GM10847 (cell line): ENCODE measurements around the gene CTNNA2.

Experiments
- POLR2A ChIP-seq: IDR thresholded peaks from 2 replicates; pipeline ENCODE4 v1.6.1; 2011; ENCODE audit not compliant: insufficient read length; ENCODE audit errors: extremely low read depth

CTNNA2 gene

DNA sequence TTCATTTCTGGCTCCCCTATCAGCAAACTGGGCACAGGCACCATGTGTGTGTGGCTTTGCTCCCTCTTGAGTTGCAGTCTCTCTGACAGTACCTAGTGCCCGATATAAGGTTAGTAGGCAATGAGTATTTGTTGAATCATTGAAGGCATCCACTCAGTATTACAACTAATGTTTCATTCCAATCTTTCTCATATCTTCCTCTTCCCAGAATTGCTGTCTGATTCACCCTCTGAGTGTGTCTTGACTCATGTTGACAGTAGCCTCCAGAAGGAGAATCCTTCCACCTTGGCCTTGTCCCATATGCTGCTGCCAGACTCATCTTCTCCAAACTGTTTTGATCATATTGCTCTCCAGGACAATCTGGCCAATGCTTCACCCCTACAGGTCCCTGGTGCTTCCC lies 589.2 kb downstream of the CTNNA2 start:
- no peak for TF ChIP-seq POLR2A

GRCh38 chr2:80105015-80105640 lies 592.3 kb downstream of the CTNNA2 start:
- no peak for TF ChIP-seq POLR2A

GRCh38 chr2:80111185-80111584 lies 598.3 kb downstream of the CTNNA2 start:
- no peak for TF ChIP-seq POLR2A

DNA sequence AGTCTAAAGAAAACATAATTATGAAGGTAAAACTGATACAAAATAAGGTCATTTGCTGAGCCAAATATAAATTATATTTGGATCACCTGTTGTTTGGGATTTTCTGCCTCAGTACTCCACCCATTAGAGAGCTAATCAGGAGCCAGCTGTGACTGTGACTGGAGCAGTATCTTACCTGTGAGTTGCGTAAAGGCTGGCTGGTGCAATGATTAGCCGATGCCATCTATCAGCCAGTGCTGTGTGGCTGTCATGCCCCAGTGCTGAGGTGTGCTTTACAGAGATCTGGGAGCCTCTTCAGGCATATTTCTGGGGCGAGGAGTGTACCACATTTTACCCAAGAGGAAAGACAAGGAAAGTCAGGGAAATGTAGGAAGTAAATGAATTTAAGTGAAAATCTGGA lies 599.9 kb downstream of the CTNNA2 start:
- TF ChIP-seq POLR2A: no peak

GRCh38 chr2:80113399-80113798 lies 600.5 kb downstream of the CTNNA2 start:
- TF ChIP-seq POLR2A: no peak

DNA sequence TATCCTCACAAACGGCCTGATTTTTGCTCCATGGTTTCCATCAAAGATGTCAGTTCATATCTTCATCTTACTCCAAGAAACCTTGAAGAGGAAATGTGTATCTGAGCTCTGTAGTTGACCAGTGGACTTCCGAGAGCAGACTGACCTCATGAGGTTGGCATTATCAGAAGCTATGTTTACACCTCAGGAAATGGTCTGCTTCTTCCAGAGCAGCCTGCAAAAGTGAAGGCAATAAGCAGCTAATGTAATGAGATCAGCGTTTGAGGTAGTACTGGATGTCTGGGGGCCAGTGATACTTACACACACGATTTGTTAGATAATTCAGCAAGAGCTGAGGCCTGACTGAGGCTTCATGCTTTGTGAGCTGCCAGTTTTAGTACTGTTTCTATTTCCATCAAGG lies 602.0 kb downstream of the CTNNA2 start:
- no peak for TF ChIP-seq POLR2A

- TF ChIP-seq POLR2A: no peak
Measured at GRCh38 chr2:80117401-80117800, 604.5 kb downstream of the CTNNA2 start.

GRCh38 chr2:80120866-80121265 lies 608.0 kb downstream of the CTNNA2 start:
- TF ChIP-seq POLR2A: no peak

GRCh38 chr2:80122675-80123074 lies 609.8 kb downstream of the CTNNA2 start:
- no peak for TF ChIP-seq POLR2A

DNA sequence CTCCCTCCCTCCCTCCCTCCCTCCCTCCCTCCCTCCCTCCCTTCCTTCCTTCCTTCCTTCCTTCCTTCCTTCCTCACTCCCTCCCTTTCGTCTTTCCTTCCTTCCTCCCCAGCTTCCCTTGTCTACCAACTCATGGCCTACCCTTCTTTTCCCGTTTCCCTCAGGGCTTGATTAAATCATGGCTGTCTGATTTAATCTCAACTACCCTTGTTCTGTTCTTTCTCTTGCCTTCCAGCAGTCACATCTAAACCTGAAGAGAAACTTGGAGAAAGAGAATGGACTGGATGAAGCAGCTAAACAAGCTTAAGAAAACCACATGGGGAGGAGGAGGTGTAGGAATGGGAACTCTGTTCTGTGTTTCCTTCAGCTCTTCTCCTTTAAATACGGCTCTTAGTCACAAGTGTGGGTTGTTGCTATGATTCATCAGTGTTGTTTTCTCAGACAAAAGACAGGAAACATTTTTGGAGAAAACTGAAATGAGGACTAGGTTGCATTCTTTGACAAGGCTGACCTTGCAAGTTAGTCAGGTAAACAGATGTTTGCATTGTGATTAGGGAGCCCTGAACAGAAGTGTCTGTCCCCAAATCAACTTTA lies 613.8 kb downstream of the CTNNA2 start:
- TF ChIP-seq POLR2A: no peak

GRCh38 chr2:80128080-80128479 lies 615.2 kb downstream of the CTNNA2 start:
- TF ChIP-seq POLR2A: no peak

DNA sequence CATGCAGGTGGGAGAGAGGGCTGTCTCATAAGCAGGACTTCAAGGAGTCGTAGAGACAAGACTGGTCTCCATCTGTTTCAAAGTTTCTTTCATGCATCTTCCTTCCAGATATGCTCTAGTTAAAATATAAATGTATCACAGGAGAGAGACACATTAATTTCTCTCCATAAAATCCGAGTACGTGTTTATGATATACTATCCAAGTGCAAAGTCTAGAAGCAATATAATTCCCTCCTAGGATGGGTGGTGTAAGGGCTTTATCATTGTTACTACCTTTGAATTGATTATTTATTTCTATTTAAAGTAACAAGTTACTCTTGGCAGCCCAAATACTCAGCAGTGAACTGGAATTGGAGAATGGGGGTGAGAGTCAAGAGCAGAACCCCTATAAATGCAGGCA lies 619.4 kb downstream of the CTNNA2 start:
- TF ChIP-seq POLR2A: no peak

- TF ChIP-seq POLR2A: no peak
Measured at GRCh38 chr2:80135001-80135400, 622.1 kb downstream of the CTNNA2 start.

GRCh38 chr2:80136338-80136737 lies 623.5 kb downstream of the CTNNA2 start:
- TF ChIP-seq POLR2A: no peak

DNA sequence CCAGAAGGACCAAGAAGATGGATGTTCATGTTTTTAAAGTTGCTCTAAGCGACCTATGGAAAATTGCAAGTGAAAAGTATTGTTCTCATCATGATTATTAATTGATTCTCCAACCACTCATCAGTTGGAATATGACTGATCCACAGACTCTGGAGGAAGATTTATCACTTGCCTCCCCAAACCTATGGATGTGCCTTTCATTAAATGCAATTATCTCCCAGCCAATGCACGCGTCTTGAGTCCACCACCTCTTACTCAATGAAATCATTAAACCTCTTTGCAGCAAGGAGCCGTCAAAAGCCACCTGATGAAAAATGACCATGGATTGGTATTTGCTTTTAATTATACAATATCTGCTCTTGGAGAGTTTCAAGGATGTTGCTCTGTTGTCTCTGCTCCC lies 626.1 kb downstream of the CTNNA2 start:
- TF ChIP-seq POLR2A: no peak

DNA sequence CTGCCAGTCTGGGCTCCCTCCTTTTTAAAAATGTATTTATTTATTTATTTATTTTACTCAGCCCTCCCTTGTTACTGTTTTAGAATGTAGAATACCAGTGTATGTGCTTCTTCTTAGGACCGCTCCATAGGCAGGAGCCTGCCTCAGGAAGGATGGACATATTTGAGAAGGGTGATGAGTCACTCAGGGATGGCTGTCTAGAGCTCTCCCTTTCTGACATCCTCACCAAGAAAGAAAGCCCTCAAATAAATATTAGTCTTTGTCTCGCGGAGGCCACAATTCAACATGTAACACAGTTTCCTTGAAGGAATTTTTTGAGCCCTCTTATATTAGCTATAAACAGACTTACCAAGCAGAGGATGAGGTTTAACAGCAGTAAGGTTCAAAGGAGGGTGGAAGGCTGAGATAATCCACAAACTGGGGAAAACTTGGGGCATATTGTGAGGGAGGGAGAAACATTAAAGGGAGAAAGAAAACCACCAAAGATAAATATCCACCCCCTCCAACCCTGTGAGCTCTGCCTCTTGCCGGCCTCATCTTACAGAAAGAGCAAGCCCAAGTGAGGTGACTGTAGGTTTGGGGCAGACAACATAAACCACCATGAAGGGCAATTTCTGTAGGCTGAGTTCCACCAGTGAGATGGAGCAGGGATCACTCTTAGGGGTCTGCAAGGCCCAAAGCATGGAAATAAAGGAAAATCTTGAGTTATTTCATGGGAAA lies 628.3 kb downstream of the CTNNA2 start:
- no peak for TF ChIP-seq POLR2A
